SK-N-SH (cell line): Measurements from ENCODE around the gene CCDC154.

Experiments used
- CHD2 ChIP-seq: fragments of 150-350 bp; IDR thresholded peaks from 2 replicates; pipeline ENCODE4 v1.6.1; 2018; ENCODE audit warnings: low read length; ENCODE audit not compliant: partially characterized antibody
- CTCF ChIP-seq: fragments of 200-600 bp; sonication (generic); IDR thresholded peaks from 2 replicates; pipeline ENCODE4 v1.6.1; 2017; ENCODE audit warnings: antibody characterized with exemption, mild to moderate bottlenecking, moderate library complexity
- GATA2 ChIP-seq: sonication (generic); formaldehyde crosslinking; IDR thresholded peaks from 2 replicates; pipeline ENCODE4 v1.5.0; 2020; ENCODE audit warnings: mild to moderate bottlenecking, missing genetic modification reagents
- MXI1 ChIP-seq: IDR thresholded peaks from 2 replicates; pipeline ENCODE4 v1.6.1; 2012; ENCODE audit warnings: mild to moderate bottlenecking, low read depth, low read length, improper control_type of control experiment
- RAD21 ChIP-seq: IDR thresholded peaks from 2 replicates; pipeline ENCODE4 v1.6.1; 2012; ENCODE audit warnings: mild to moderate bottlenecking, low read length
- RCOR1 ChIP-seq: fragments of 150-350 bp; IDR thresholded peaks from 2 replicates; pipeline ENCODE4 v1.6.1; 2017; ENCODE audit warnings: antibody characterized with exemption, low read length
- RXRA ChIP-seq: IDR thresholded peaks from 2 replicates; pipeline ENCODE4 v1.4.0; 2012; ENCODE audit warnings: low read depth, mild to moderate bottlenecking, borderline replicate concordance
- SIN3A ChIP-seq: IDR thresholded peaks from 2 replicates; pipeline ENCODE4 v1.6.1; 2012; ENCODE audit warnings: low read depth, mild to moderate bottlenecking, low read length, moderate library complexity, borderline replicate concordance
- TAF1 ChIP-seq: IDR thresholded peaks from 2 replicates; pipeline ENCODE4 v1.6.1; 2012; ENCODE audit warnings: low read depth, mild to moderate bottlenecking, low read length, moderate library complexity, borderline replicate concordance
- USF2 ChIP-seq: fragments of 150-350 bp; IDR thresholded peaks from 2 replicates; pipeline ENCODE4 v1.6.1; 2017; ENCODE audit warnings: antibody characterized with exemption, low read length, low read depth, borderline replicate concordance
- TF ChIP-seq, protein P1 (sequence below): IDR thresholded peaks from 2 replicates; pipeline ENCODE4 v1.4.0; 2012; ENCODE audit warnings: low read depth, borderline replicate concordance
- TF ChIP-seq, protein P2 (sequence below): fragments of 150-350 bp; IDR thresholded peaks from 2 replicates; pipeline ENCODE4 v1.6.1; 2016; ENCODE audit warnings: mild to moderate bottlenecking, low read depth, low read length
- TF ChIP-seq, protein P3 (sequence below): IDR thresholded peaks from 2 replicates; pipeline ENCODE4 v1.4.0; 2012; ENCODE audit warnings: low read depth
- TF ChIP-seq, protein P4 (sequence below): IDR thresholded peaks from 2 replicates; pipeline ENCODE4 v1.6.1; 2012; ENCODE audit warnings: mild to moderate bottlenecking, low read depth, low read length, moderate library complexity

GRCh38 chr16:1428511-1428910, 15.8 kb downstream of the CCDC154 start:
- TF ChIP-seq USF2 (no peak), CTCF (peak; percentile 30), TAF1 (no peak), MXI1 (no peak), RCOR1 (no peak), CHD2 (no peak), SIN3A (no peak), RAD21 (no peak), RXRA (no peak), GATA2 (CRISPR knock-in tag) (no peak)
- TF ChIP-seq, protein P1, sequence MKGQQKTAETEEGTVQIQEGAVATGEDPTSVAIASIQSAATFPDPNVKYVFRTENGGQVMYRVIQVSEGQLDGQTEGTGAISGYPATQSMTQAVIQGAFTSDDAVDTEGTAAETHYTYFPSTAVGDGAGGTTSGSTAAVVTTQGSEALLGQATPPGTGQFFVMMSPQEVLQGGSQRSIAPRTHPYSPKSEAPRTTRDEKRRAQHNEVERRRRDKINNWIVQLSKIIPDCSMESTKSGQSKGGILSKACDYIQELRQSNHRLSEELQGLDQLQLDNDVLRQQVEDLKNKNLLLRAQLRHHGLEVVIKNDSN: no peak
- TF ChIP-seq, protein P2, sequence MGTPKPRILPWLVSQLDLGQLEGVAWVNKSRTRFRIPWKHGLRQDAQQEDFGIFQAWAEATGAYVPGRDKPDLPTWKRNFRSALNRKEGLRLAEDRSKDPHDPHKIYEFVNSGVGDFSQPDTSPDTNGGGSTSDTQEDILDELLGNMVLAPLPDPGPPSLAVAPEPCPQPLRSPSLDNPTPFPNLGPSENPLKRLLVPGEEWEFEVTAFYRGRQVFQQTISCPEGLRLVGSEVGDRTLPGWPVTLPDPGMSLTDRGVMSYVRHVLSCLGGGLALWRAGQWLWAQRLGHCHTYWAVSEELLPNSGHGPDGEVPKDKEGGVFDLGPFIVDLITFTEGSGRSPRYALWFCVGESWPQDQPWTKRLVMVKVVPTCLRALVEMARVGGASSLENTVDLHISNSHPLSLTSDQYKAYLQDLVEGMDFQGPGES: no peak
- TF ChIP-seq, protein P3, sequence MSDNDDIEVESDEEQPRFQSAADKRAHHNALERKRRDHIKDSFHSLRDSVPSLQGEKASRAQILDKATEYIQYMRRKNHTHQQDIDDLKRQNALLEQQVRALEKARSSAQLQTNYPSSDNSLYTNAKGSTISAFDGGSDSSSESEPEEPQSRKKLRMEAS: no peak
- TF ChIP-seq, protein P4, sequence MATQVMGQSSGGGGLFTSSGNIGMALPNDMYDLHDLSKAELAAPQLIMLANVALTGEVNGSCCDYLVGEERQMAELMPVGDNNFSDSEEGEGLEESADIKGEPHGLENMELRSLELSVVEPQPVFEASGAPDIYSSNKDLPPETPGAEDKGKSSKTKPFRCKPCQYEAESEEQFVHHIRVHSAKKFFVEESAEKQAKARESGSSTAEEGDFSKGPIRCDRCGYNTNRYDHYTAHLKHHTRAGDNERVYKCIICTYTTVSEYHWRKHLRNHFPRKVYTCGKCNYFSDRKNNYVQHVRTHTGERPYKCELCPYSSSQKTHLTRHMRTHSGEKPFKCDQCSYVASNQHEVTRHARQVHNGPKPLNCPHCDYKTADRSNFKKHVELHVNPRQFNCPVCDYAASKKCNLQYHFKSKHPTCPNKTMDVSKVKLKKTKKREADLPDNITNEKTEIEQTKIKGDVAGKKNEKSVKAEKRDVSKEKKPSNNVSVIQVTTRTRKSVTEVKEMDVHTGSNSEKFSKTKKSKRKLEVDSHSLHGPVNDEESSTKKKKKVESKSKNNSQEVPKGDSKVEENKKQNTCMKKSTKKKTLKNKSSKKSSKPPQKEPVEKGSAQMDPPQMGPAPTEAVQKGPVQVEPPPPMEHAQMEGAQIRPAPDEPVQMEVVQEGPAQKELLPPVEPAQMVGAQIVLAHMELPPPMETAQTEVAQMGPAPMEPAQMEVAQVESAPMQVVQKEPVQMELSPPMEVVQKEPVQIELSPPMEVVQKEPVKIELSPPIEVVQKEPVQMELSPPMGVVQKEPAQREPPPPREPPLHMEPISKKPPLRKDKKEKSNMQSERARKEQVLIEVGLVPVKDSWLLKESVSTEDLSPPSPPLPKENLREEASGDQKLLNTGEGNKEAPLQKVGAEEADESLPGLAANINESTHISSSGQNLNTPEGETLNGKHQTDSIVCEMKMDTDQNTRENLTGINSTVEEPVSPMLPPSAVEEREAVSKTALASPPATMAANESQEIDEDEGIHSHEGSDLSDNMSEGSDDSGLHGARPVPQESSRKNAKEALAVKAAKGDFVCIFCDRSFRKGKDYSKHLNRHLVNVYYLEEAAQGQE: no peak
